ENCODE measurements around the gene NOD1.

The NOD1 gene

DNA sequence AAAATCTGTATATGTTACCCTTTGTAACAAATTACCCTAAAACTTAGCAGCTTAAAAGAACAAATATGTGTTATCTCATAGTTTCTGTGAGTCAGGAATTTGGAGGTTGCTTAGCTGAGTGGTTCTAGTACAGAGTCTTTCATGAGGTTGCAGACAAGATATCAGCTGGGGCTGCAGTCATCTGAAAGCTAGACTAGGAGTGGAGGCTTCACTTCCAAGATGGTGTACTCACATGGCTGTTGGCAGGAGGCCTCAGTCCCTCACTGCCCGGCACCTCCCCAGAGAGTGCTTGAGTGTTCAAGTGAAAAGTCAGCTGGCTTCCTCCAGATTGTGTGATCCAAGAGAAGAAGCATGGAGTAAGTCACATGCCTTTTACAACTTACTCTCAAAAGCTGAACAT is 42.9 kb upstream of the NOD1 start:
- Histone ChIP-seq H2AK5ac (ENCODE audit: low read depth, low read length) (no peak overlapping the region), H3K27me3 (ENCODE audit: control insufficient read depth in 3 of 3, insufficient read depth in 3 of 3, low read depth in 1 of 3, low read length in 3 of 3) (no peaks in the 10 kb centered on the region), H4K91ac (ENCODE audit: low read depth, low read length, poor library complexity) (no peak overlapping the region), H2BK5ac (ENCODE audit: low read length) (no peak overlapping the region), H3K79me1 (ENCODE audit: low read depth, low read length) (no peaks in the 10 kb centered on the region), H2BK120ac (ENCODE audit: low read depth, low read length) (no peak overlapping the region), H3K18ac (ENCODE audit: low read length) (no peak overlapping the region), H3K4me3 (ENCODE audit: low read length in 2 of 2) (no peak overlapping the region), H3K36me3 (replicated peaks in 1 of 2; ENCODE audit: control insufficient read depth in 2 of 2, insufficient read depth in 2 of 2, low read length in 2 of 2) (no peaks in the 10 kb centered on the region), H3K9me3 (replicated peaks in 1 of 2; ENCODE audit: control insufficient read depth in 2 of 2, insufficient read depth in 1 of 2, low read depth in 1 of 2, low read length in 2 of 2) (no peaks in the 10 kb centered on the region), H3K4me1 (ENCODE audit: control insufficient read depth in 2 of 2, insufficient read depth in 1 of 2, low read depth in 1 of 2, low read length in 2 of 2) (no peaks in the 10 kb centered on the region), H2BK12ac (ENCODE audit: low read length) (no peak overlapping the region), H3K4ac (ENCODE audit: low read length) (no peak overlapping the region), H3K27ac (replicated peaks; ENCODE audit: low read length) (no peak overlapping the region), H3K4me2 (ENCODE audit: insufficient read depth, low read length, poor library complexity, severe bottlenecking) (no peak overlapping the region), H2AFZ (ENCODE audit: low read length) (no peak overlapping the region), H4K8ac (ENCODE audit: low read depth, low read length) (no peak overlapping the region), H2BK15ac (ENCODE audit: low read length) (no peak overlapping the region), H3K14ac (ENCODE audit: low read length) (no peak overlapping the region), H3K9ac (ENCODE audit: low read depth, low read length, poor library complexity) (no peak overlapping the region), H3K23ac (ENCODE audit: low read depth, low read length, poor library complexity) (no peak overlapping the region)
- no CpG with 5 or more reads among the region's 1 CpG for WGBS, 2 donors (ENCODE audit: extremely low coverage in 2 of 2, insufficient read length in 2 of 2, insufficient replicate concordance in 1 of 2)
- DNase-seq (ENCODE audit: low spot score): no peak

DNA sequence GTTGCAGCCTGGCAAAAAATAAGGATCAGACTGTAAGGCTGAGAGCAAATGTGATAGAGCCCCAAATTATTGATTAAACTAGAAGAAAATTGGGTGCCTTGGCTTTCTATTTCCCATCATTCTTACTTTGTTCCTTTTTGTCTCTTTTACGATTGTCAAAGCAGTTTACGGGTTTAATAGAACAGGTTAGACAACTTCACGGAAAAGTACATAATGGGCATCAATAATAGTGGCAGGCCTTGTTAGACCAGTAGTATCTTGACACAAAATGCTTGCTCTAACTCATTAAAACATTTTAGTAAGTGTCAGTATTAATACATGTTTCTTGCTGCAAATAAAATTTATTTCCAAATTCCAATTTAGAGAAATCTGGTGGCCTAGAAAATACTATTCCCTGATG is 40.5 kb upstream of the NOD1 start:
- Histone ChIP-seq H2BK12ac (ENCODE audit: low read length) (no peak overlapping the region), H3K36me3 (replicated peaks in 1 of 2; ENCODE audit: control insufficient read depth in 2 of 2, insufficient read depth in 2 of 2, low read length in 2 of 2) (no peaks in the 10 kb centered on the region), H3K79me1 (ENCODE audit: low read depth, low read length) (no peaks in the 10 kb centered on the region), H2AK5ac (ENCODE audit: low read depth, low read length) (no peak overlapping the region), H3K9ac (ENCODE audit: low read depth, low read length, poor library complexity) (no peak overlapping the region), H2BK120ac (ENCODE audit: low read depth, low read length) (no peak overlapping the region), H4K91ac (ENCODE audit: low read depth, low read length, poor library complexity) (no peak overlapping the region), H3K18ac (ENCODE audit: low read length) (no peak overlapping the region), H3K4ac (ENCODE audit: low read length) (no peak overlapping the region), H2BK5ac (ENCODE audit: low read length) (no peak overlapping the region), H3K4me1 (ENCODE audit: control insufficient read depth in 2 of 2, insufficient read depth in 1 of 2, low read depth in 1 of 2, low read length in 2 of 2) (no peaks in the 10 kb centered on the region), H2AFZ (ENCODE audit: low read length) (no peak overlapping the region), H4K8ac (ENCODE audit: low read depth, low read length) (no peak overlapping the region), H3K4me3 (ENCODE audit: low read length in 2 of 2) (no peak overlapping the region), H3K4me2 (ENCODE audit: insufficient read depth, low read length, poor library complexity, severe bottlenecking) (no peak overlapping the region), H3K27ac (replicated peaks; ENCODE audit: low read length) (no peak overlapping the region), H2BK15ac (ENCODE audit: low read length) (no peak overlapping the region), H3K14ac (ENCODE audit: low read length) (no peak overlapping the region), H3K27me3 (ENCODE audit: control insufficient read depth in 3 of 3, insufficient read depth in 3 of 3, low read depth in 1 of 3, low read length in 3 of 3) (no peaks in the 10 kb centered on the region), H3K23ac (ENCODE audit: low read depth, low read length, poor library complexity) (no peak overlapping the region), H3K9me3 (replicated peaks in 1 of 2; ENCODE audit: control insufficient read depth in 2 of 2, insufficient read depth in 1 of 2, low read depth in 1 of 2, low read length in 2 of 2) (no peaks in the 10 kb centered on the region)
- no peak for DNase-seq (ENCODE audit: low spot score)
- no CpG with 5 or more reads among the region's 3 CpGs for WGBS, 2 donors (ENCODE audit: extremely low coverage in 2 of 2, insufficient read length in 2 of 2, insufficient replicate concordance in 1 of 2)

DNA sequence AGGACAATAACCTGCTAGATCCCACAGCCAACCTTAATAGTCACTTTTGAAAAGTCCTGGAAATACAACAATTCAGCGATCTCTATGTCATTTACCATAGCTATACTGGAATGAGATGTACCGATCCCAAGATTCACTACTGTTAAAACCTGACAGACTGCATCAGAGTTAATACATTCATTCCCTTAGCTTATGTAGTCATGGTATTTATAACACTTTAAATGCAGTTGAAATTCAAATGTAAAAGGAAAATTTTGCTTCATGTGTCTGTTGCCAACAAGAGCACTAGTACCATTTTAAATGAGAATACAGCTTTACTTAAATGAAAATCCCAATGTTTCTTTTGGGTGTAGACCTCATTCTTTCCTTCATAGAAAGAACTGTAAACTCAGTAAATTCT is 37.2 kb upstream of the NOD1 start:
- Histone ChIP-seq H3K79me1 (ENCODE audit: low read depth, low read length) (no peaks in the 10 kb centered on the region), H2BK15ac (ENCODE audit: low read length) (no peak overlapping the region), H3K36me3 (replicated peaks in 1 of 2; ENCODE audit: control insufficient read depth in 2 of 2, insufficient read depth in 2 of 2, low read length in 2 of 2) (no peaks in the 10 kb centered on the region), H3K4ac (ENCODE audit: low read length) (no peak overlapping the region), H2BK120ac (ENCODE audit: low read depth, low read length) (no peak overlapping the region), H3K9ac (ENCODE audit: low read depth, low read length, poor library complexity) (no peak overlapping the region), H3K23ac (ENCODE audit: low read depth, low read length, poor library complexity) (no peak overlapping the region), H3K4me3 (ENCODE audit: low read length in 2 of 2) (no peak overlapping the region), H3K18ac (ENCODE audit: low read length) (no peak overlapping the region), H3K27me3 (ENCODE audit: control insufficient read depth in 3 of 3, insufficient read depth in 3 of 3, low read depth in 1 of 3, low read length in 3 of 3) (no peaks in the 10 kb centered on the region), H3K27ac (replicated peaks; ENCODE audit: low read length) (no peak overlapping the region), H2AFZ (ENCODE audit: low read length) (no peak overlapping the region), H2BK12ac (ENCODE audit: low read length) (no peak overlapping the region), H3K4me1 (ENCODE audit: control insufficient read depth in 2 of 2, insufficient read depth in 1 of 2, low read depth in 1 of 2, low read length in 2 of 2) (no peaks in the 10 kb centered on the region), H3K14ac (ENCODE audit: low read length) (no peak overlapping the region), H4K91ac (ENCODE audit: low read depth, low read length, poor library complexity) (no peak overlapping the region), H3K9me3 (replicated peaks in 1 of 2; ENCODE audit: control insufficient read depth in 2 of 2, insufficient read depth in 1 of 2, low read depth in 1 of 2, low read length in 2 of 2) (no peaks in the 10 kb centered on the region), H3K4me2 (ENCODE audit: insufficient read depth, low read length, poor library complexity, severe bottlenecking) (no peak overlapping the region), H4K8ac (ENCODE audit: low read depth, low read length) (no peak overlapping the region), H2AK5ac (ENCODE audit: low read depth, low read length) (no peak overlapping the region), H2BK5ac (ENCODE audit: low read length) (no peak overlapping the region)
- DNase-seq (ENCODE audit: low spot score): no peak
- WGBS, 2 donors (ENCODE audit: extremely low coverage in 2 of 2, insufficient read length in 2 of 2, insufficient replicate concordance in 1 of 2): no CpG with 5 or more reads among the region's 2 CpGs

GRCh38 chr7:30514776-30515175 is 36.2 kb upstream of the NOD1 start:
- no peak overlapping the region for H3K18ac ChIP-seq (ENCODE audit: low read length)
- H2AFZ ChIP-seq (ENCODE audit: low read length): no peak overlapping the region
- no peak overlapping the region for H2BK120ac ChIP-seq (ENCODE audit: low read depth, low read length)
- H3K4me3 ChIP-seq (ENCODE audit: low read length in 2 of 2): no peak overlapping the region
- H3K14ac ChIP-seq (ENCODE audit: low read length): no peak overlapping the region
- no peak overlapping the region for H2BK5ac ChIP-seq (ENCODE audit: low read length)
- no peaks in the 10 kb centered on the region for H3K27me3 ChIP-seq (ENCODE audit: control insufficient read depth in 3 of 3, insufficient read depth in 3 of 3, low read depth in 1 of 3, low read length in 3 of 3)
- H3K4me1 ChIP-seq (ENCODE audit: control insufficient read depth in 2 of 2, insufficient read depth in 1 of 2, low read depth in 1 of 2, low read length in 2 of 2): no peaks in the 10 kb centered on the region
- no peak overlapping the region for H2AK5ac ChIP-seq (ENCODE audit: low read depth, low read length)
- H4K91ac ChIP-seq (ENCODE audit: low read depth, low read length, poor library complexity): no peak overlapping the region
- H3K4me2 ChIP-seq (ENCODE audit: insufficient read depth, low read length, poor library complexity, severe bottlenecking): no peak overlapping the region
- no peak overlapping the region for H3K4ac ChIP-seq (ENCODE audit: low read length)
- H3K79me1 ChIP-seq (ENCODE audit: low read depth, low read length): no peaks in the 10 kb centered on the region
- no peak overlapping the region for H3K23ac ChIP-seq (ENCODE audit: low read depth, low read length, poor library complexity)
- no peaks in the 10 kb centered on the region for H3K36me3 ChIP-seq (replicated peaks in 1 of 2; ENCODE audit: control insufficient read depth in 2 of 2, insufficient read depth in 2 of 2, low read length in 2 of 2)
- H3K27ac ChIP-seq (replicated peaks; ENCODE audit: low read length): no peak overlapping the region
- no CpG with 5 or more reads among the region's 1 CpG for WGBS, 2 donors (ENCODE audit: extremely low coverage in 2 of 2, insufficient read length in 2 of 2, insufficient replicate concordance in 1 of 2)
- H3K9me3 ChIP-seq (replicated peaks in 1 of 2; ENCODE audit: control insufficient read depth in 2 of 2, insufficient read depth in 1 of 2, low read depth in 1 of 2, low read length in 2 of 2): no peaks in the 10 kb centered on the region
- H4K8ac ChIP-seq (ENCODE audit: low read depth, low read length): no peak overlapping the region
- no peak overlapping the region for H2BK15ac ChIP-seq (ENCODE audit: low read length)
- no peak overlapping the region for H3K9ac ChIP-seq (ENCODE audit: low read depth, low read length, poor library complexity)
- DNase-seq (ENCODE audit: low spot score): no peak
- no peak overlapping the region for H2BK12ac ChIP-seq (ENCODE audit: low read length)
